GM19438 (cell line): ENCODE data around the gene HUWE1.
"Not testable (repeated sequence)": the region's sequence is repeated elsewhere in the genome, so short reads cannot be mapped to it uniquely, and the experiment has no call there.

Experiments used
- ATAC-seq: cut with Tn5 transposase; IDR thresholded peaks from one replicate; pipeline ENCODE4 v1.9.1; 2021; ENCODE audit warnings: low read depth; ENCODE audit not compliant: unreplicated experiment

HUWE1 gene

GRCh38 chrX:53531255-53531966 lies 155.1 kb downstream of the HUWE1 start:
- not testable (repeated sequence) for ATAC-seq

GRCh38 chrX:53526999-53527398 lies 159.5 kb downstream of the HUWE1 start:
- ATAC-seq: no peak

- no peak for ATAC-seq
Measured at GRCh38 chrX:53511322-53511721, 175.2 kb downstream of the HUWE1 start.

- not testable (repeated sequence) for ATAC-seq
Measured at GRCh38 chrX:53504035-53504434, 182.5 kb downstream of the HUWE1 start.

- no peak for ATAC-seq
Measured at GRCh38 chrX:53494436-53494835, 192.1 kb downstream of the HUWE1 start.

GRCh38 chrX:53486285-53486684 lies 200.2 kb downstream of the HUWE1 start:
- no peak for ATAC-seq

- no peak for ATAC-seq
Measured at GRCh38 chrX:53483838-53484405, 202.6 kb downstream of the HUWE1 start.

- no peak for ATAC-seq
Measured at GRCh38 chrX:53483416-53483815, 203.1 kb downstream of the HUWE1 start.
